ENCODE results near the gene FAM228B. TPM values are rescaled to one million over a fixed set of nuclear protein-coding genes. Genes with fewer than 3 reads are reported as not detected.

The FAM228B gene
- total and polyA plus RNA-seq, 9 of the 15 experiments (the other 6 are each of a cell fraction or from before 2014, with no cell fraction given) = 1.1 to 3.7 (median 2.6) TPM

GRCh38 chr2:24181849-24182248 is 58.6 kb downstream of the FAM228B start (continued):
- no peak for TF ChIP-seq ETV6 (IDR thresholded peaks at IDR 0.05; ENCODE audit: borderline replicate concordance in 1 of 2, low read depth in 2 of 2, low read length in 1 of 2)
- TF ChIP-seq ETV6 (CRISPR knock-in tag; IDR thresholded peaks at IDR 0.05; ENCODE audit: borderline replicate concordance) = no peak
- no peak for TF ChIP-seq DMBX1 (CRISPR knock-in tag; IDR thresholded peaks at IDR 0.05; ENCODE audit: borderline replicate concordance)
- no peak for TF ChIP-seq ZC3H11A (IDR thresholded peaks at IDR 0.05; ENCODE audit: low read depth, low read length)
- TF ChIP-seq POLR2G (IDR thresholded peaks at IDR 0.05; ENCODE audit: low read depth, low read length) = no peak
- no peak for TF ChIP-seq ZNF668 (CRISPR knock-in tag; IDR thresholded peaks at IDR 0.05)
- TF ChIP-seq ZFPM2 (CRISPR knock-in tag; IDR thresholded peaks at IDR 0.05) = no peak
- TF ChIP-seq COPS2 (conservative IDR thresholded peaks at IDR 0.05) = no peak
- no peak for TF ChIP-seq ZNF384 (IDR thresholded peaks at IDR 0.05; ENCODE audit: low read depth, low read length)
- TF ChIP-seq HLTF (IDR thresholded peaks at IDR 0.05) = no peak
- TF ChIP-seq ZNF134 (CRISPR knock-in tag; conservative IDR thresholded peaks at IDR 0.05) = no peak
- TF ChIP-seq CBFA2T3 (IDR thresholded peaks at IDR 0.05) = peak; percentile 63
- no peak for TF ChIP-seq KAT8 (IDR thresholded peaks at IDR 0.05; ENCODE audit: low read depth)
- TF ChIP-seq ZNF197 (CRISPR knock-in tag; IDR thresholded peaks at IDR 0.05; ENCODE audit: low read depth) = no peak
- TF ChIP-seq AFF1 (IDR thresholded peaks at IDR 0.05; ENCODE audit: low read depth in 1 of 2, partially characterized antibody in 2 of 2) = no peak
- TF ChIP-seq NR2F6 (CRISPR knock-in tag; IDR thresholded peaks at IDR 0.05) = no peak
- peak; percentile 33; the same call in 1 of the 2 replicates for TF ChIP-seq TEAD4 (IDR thresholded peaks at IDR 0.05; ENCODE audit: low read length)
- TF ChIP-seq TEAD4 (CRISPR knock-in tag; IDR thresholded peaks at IDR 0.05; ENCODE audit: borderline replicate concordance) = no peak
- TF ChIP-seq CHCHD3 (CRISPR knock-in tag; IDR thresholded peaks at IDR 0.05) = no peak
- 0 out of 2 replicates have a peak, but pooled peaks have one; percentile 29 for TF ChIP-seq JUND (IDR thresholded peaks at IDR 0.05; ENCODE audit: borderline replicate concordance, low read depth, low read length)
- TF ChIP-seq JUND (tag; IDR thresholded peaks at IDR 0.05; ENCODE audit: borderline replicate concordance, low read depth, low read length) = no peak; the same call in 2 of the 3 replicates
- no peak for TF ChIP-seq TOE1 (IDR thresholded peaks at IDR 0.05; ENCODE audit: borderline replicate concordance)
- no peak for TF ChIP-seq TOE1 (CRISPR knock-in tag; IDR thresholded peaks at IDR 0.05; ENCODE audit: borderline replicate concordance, low read depth)
